Activated T-helper 17 cell treated with anti-CD3 and anti-CD28 coated beads, Interleukin-2, amount 50 U/mL, for 72 hours (primary cell): Measurements from ENCODE around the gene TASP1. TPM values are rescaled to one million over a fixed set of nuclear protein-coding genes. Genes with fewer than 3 reads are reported as not detected.

Experiments
- ATAC-seq: fragments of 150-1000 bp; cut with Tn5 transposase; replicated peaks from 2 replicates; pipeline ENCODE4 v1.10.0; 2021; ENCODE audit warnings: mild to moderate bottlenecking, moderate library complexity
- H3K27ac Mint-ChIP-seq: one replicate; pipeline ENCODE4 v1.8.0; 2022; ENCODE audit warnings: mixed read lengths
- H3K27me3 Mint-ChIP-seq: one replicate; pipeline ENCODE4 v1.8.0; 2022; ENCODE audit warnings: mixed read lengths
- H3K36me3 Mint-ChIP-seq: one replicate; pipeline ENCODE4 v1.8.0; 2022; ENCODE audit warnings: low read depth, mild to moderate bottlenecking, mixed read lengths
- H3K4me1 Mint-ChIP-seq: one replicate; pipeline ENCODE4 v1.8.0; 2022; ENCODE audit warnings: mixed read lengths
- H3K4me3 Mint-ChIP-seq: one replicate; pipeline ENCODE4 v1.8.0; 2022; ENCODE audit warnings: mild to moderate bottlenecking, mixed read lengths
- H3K9me3 Mint-ChIP-seq: one replicate; pipeline ENCODE4 v1.8.0; 2022; ENCODE audit warnings: mixed read lengths
- total RNA-seq, 2 donors: library from RNA; stranded (reverse); gene quantifications; one replicate each; pipeline ENCODE4 v1.2.3, GENCODE V29; 2022

Gene TASP1
- total RNA-seq, 2 donors from 2014 or later, result 8.6 to 11.2 TPM

- Mint-ChIP-seq H3K36me3 (peaks cover 44% of the 10 kb centered on the region), H3K4me3 (no peak overlapping the region), H3K4me1 (no peaks in the 10 kb centered on the region), H3K9me3 (peaks cover 4% of the 10 kb centered on the region), H3K27ac (no peak overlapping the region), H3K27me3 (no peaks in the 10 kb centered on the region)
- ATAC-seq, result no peak
Observed at GRCh38 chr20:13416531-13416930, 222.2 kb downstream of the TASP1 start.

- H3K36me3 Mint-ChIP-seq, result peaks cover 40% of the 10 kb centered on the region
- H3K9me3 Mint-ChIP-seq, result peaks cover 9% of the 10 kb centered on the region
- H3K27ac Mint-ChIP-seq, result no peak overlapping the region
- H3K4me3 Mint-ChIP-seq, result no peak overlapping the region
- H3K4me1 Mint-ChIP-seq, result no peaks in the 10 kb centered on the region
- ATAC-seq, result no peak
- H3K27me3 Mint-ChIP-seq, result no peaks in the 10 kb centered on the region
Observed at GRCh38 chr20:13412806-13413445, 225.8 kb downstream of the TASP1 start.

GRCh38 chr20:13404293-13404692, 234.4 kb downstream of the TASP1 start:
- no peaks in the 10 kb centered on the region for H3K4me1 Mint-ChIP-seq
- H3K4me3 Mint-ChIP-seq, result no peak overlapping the region
- ATAC-seq, result no peak
- no peaks in the 10 kb centered on the region for H3K36me3 Mint-ChIP-seq
- no peak overlapping the region for H3K27ac Mint-ChIP-seq
- H3K9me3 Mint-ChIP-seq, result no peaks in the 10 kb centered on the region
- no peaks in the 10 kb centered on the region for H3K27me3 Mint-ChIP-seq

- H3K36me3 Mint-ChIP-seq, result no peaks in the 10 kb centered on the region
- no peak for ATAC-seq
- H3K27ac Mint-ChIP-seq, result no peak overlapping the region
- no peaks in the 10 kb centered on the region for H3K9me3 Mint-ChIP-seq
- H3K4me1 Mint-ChIP-seq, result no peaks in the 10 kb centered on the region
- H3K27me3 Mint-ChIP-seq, result no peaks in the 10 kb centered on the region
- H3K4me3 Mint-ChIP-seq, result no peak overlapping the region
Observed at GRCh38 chr20:13403453-13403852, 235.3 kb downstream of the TASP1 start.

GRCh38 chr20:13402986-13403385, 235.7 kb downstream of the TASP1 start:
- Mint-ChIP-seq H3K36me3 (no peaks in the 10 kb centered on the region), H3K27ac (no peak overlapping the region), H3K27me3 (no peaks in the 10 kb centered on the region), H3K9me3 (no peaks in the 10 kb centered on the region), H3K4me1 (no peaks in the 10 kb centered on the region), H3K4me3 (no peak overlapping the region)
- no peak for ATAC-seq

- Mint-ChIP-seq H3K36me3 (no peaks in the 10 kb centered on the region), H3K9me3 (no peaks in the 10 kb centered on the region), H3K27ac (no peak overlapping the region), H3K4me3 (no peak overlapping the region), H3K4me1 (no peaks in the 10 kb centered on the region), H3K27me3 (no peaks in the 10 kb centered on the region)
- ATAC-seq, result no peak
Observed at GRCh38 chr20:13402171-13402760, 236.5 kb downstream of the TASP1 start.

GRCh38 chr20:13401596-13401995, 237.1 kb downstream of the TASP1 start:
- H3K4me1 Mint-ChIP-seq, result no peaks in the 10 kb centered on the region
- no peaks in the 10 kb centered on the region for H3K27me3 Mint-ChIP-seq
- no peak for ATAC-seq
- H3K9me3 Mint-ChIP-seq, result no peaks in the 10 kb centered on the region
- no peak overlapping the region for H3K4me3 Mint-ChIP-seq
- H3K27ac Mint-ChIP-seq, result no peak overlapping the region
- H3K36me3 Mint-ChIP-seq, result no peaks in the 10 kb centered on the region

GRCh38 chr20:13400453-13400852, 238.3 kb downstream of the TASP1 start:
- Mint-ChIP-seq H3K27ac (no peak overlapping the region), H3K9me3 (no peaks in the 10 kb centered on the region), H3K4me1 (no peaks in the 10 kb centered on the region), H3K4me3 (no peak overlapping the region), H3K36me3 (no peaks in the 10 kb centered on the region), H3K27me3 (no peaks in the 10 kb centered on the region)
- no peak for ATAC-seq

GRCh38 chr20:13397300-13397724, 241.4 kb downstream of the TASP1 start:
- no peak overlapping the region for H3K27ac Mint-ChIP-seq
- H3K9me3 Mint-ChIP-seq, result no peaks in the 10 kb centered on the region
- no peak for ATAC-seq
- no peaks in the 10 kb centered on the region for H3K4me1 Mint-ChIP-seq
- H3K36me3 Mint-ChIP-seq, result peaks cover 4% of the 10 kb centered on the region
- H3K4me3 Mint-ChIP-seq, result no peak overlapping the region
- no peaks in the 10 kb centered on the region for H3K27me3 Mint-ChIP-seq

GRCh38 chr20:13396826-13397225, 241.9 kb downstream of the TASP1 start:
- Mint-ChIP-seq H3K4me1 (no peaks in the 10 kb centered on the region), H3K36me3 (peaks cover 7% of the 10 kb centered on the region), H3K27me3 (no peaks in the 10 kb centered on the region), H3K9me3 (no peaks in the 10 kb centered on the region), H3K27ac (no peak overlapping the region), H3K4me3 (no peak overlapping the region)
- ATAC-seq, result no peak

GRCh38 chr20:13396022-13396421, 242.7 kb downstream of the TASP1 start:
- H3K9me3 Mint-ChIP-seq, result no peaks in the 10 kb centered on the region
- H3K36me3 Mint-ChIP-seq, result peaks cover 14% of the 10 kb centered on the region
- no peak overlapping the region for H3K4me3 Mint-ChIP-seq
- H3K4me1 Mint-ChIP-seq, result no peaks in the 10 kb centered on the region
- H3K27me3 Mint-ChIP-seq, result no peaks in the 10 kb centered on the region
- no peak overlapping the region for H3K27ac Mint-ChIP-seq
- no peak for ATAC-seq

- H3K27ac Mint-ChIP-seq, result no peak overlapping the region
- H3K9me3 Mint-ChIP-seq, result peaks cover 4% of the 10 kb centered on the region
- no peaks in the 10 kb centered on the region for H3K4me1 Mint-ChIP-seq
- no peaks in the 10 kb centered on the region for H3K27me3 Mint-ChIP-seq
- ATAC-seq, result no peak
- peaks cover 22% of the 10 kb centered on the region for H3K36me3 Mint-ChIP-seq
- no peak overlapping the region for H3K4me3 Mint-ChIP-seq
Observed at GRCh38 chr20:13395232-13395631, 243.5 kb downstream of the TASP1 start.

GRCh38 chr20:13392391-13392790, 246.3 kb downstream of the TASP1 start:
- no peak overlapping the region for H3K4me3 Mint-ChIP-seq
- no peaks in the 10 kb centered on the region for H3K27me3 Mint-ChIP-seq
- no peak for ATAC-seq
- peaks cover 46% of the 10 kb centered on the region for H3K36me3 Mint-ChIP-seq
- no peaks in the 10 kb centered on the region for H3K4me1 Mint-ChIP-seq
- peaks cover 7% of the 10 kb centered on the region for H3K9me3 Mint-ChIP-seq
- no peak overlapping the region for H3K27ac Mint-ChIP-seq

- peaks cover 11% of the 10 kb centered on the region for H3K9me3 Mint-ChIP-seq
- H3K4me1 Mint-ChIP-seq, result no peaks in the 10 kb centered on the region
- ATAC-seq, result no peak
- no peak overlapping the region for H3K4me3 Mint-ChIP-seq
- H3K36me3 Mint-ChIP-seq, result peaks cover 76% of the 10 kb centered on the region
- no peak overlapping the region for H3K27ac Mint-ChIP-seq
- H3K27me3 Mint-ChIP-seq, result no peaks in the 10 kb centered on the region
Observed at GRCh38 chr20:13389115-13389514, 249.6 kb downstream of the TASP1 start.

- Mint-ChIP-seq H3K9me3 (peaks cover 22% of the 10 kb centered on the region), H3K4me3 (no peak overlapping the region), H3K4me1 (no peaks in the 10 kb centered on the region), H3K36me3 (peaks cover 49% of the 10 kb centered on the region), H3K27me3 (no peaks in the 10 kb centered on the region), H3K27ac (no peak overlapping the region)
- no peak for ATAC-seq
Observed at GRCh38 chr20:13384132-13384531, 254.6 kb downstream of the TASP1 start.
